HG03520 (cell line): Measurements from ENCODE around the gene TXLNA.

Experiments
- ATAC-seq: cut with Tn5 transposase; IDR thresholded peaks from one replicate; pipeline ENCODE4 v1.9.1; 2021; ENCODE audit warnings: mild to moderate bottlenecking, moderate library complexity; ENCODE audit not compliant: unreplicated experiment

TXLNA gene

DNA sequence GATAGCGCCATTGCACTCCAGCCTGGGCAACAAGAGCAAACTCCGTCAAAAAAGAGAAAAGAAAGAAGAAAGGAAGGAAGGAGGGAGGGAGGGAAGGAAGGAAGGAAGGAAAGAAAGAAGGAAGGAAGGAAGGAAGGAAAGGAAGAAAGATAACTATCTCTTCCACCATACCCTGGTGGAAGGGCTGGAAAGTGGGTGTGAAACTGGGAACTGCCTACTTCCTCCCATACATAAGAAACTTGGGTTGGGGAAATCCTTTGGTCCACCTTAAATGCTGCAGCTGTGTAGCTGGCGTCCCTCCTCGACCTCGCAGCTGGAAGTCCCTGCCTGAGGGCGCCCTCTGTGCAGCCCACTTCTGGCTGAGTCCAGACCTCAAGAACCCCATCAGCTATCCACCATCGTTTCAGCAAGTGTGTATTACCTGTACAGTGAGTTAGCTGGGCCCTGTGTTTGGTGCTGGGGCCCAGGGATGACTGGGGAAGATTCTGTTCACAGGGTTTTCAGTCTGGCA lies 62.9 kb downstream of the TXLNA start:
- no peak for ATAC-seq

DNA sequence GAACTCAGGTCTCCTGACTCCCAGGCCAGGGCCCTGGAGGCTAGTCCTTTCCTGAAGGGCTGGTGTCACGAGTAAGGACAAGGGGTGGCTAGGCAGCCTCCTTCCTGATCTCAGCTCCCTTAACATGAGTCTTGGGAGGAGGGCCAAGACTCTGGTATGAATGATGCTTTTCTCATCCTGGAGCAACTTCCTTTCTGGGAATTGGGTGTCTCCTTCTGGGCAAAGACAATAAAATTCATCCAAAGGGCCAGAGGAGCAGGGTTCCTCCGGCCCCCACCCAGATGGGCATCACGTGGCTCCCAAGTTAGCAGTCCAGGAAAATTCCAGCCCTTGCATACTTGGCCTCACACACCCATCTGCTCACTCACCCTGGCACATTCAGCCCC lies 67.4 kb downstream of the TXLNA start, which contains the start of gene FAM167B:
FAM167B (plus strand) TSS at position 335 of the 386 bp plus-strand sequence. CDS start 200 bp downstream, outside the sequence.
- ATAC-seq = no peak

DNA sequence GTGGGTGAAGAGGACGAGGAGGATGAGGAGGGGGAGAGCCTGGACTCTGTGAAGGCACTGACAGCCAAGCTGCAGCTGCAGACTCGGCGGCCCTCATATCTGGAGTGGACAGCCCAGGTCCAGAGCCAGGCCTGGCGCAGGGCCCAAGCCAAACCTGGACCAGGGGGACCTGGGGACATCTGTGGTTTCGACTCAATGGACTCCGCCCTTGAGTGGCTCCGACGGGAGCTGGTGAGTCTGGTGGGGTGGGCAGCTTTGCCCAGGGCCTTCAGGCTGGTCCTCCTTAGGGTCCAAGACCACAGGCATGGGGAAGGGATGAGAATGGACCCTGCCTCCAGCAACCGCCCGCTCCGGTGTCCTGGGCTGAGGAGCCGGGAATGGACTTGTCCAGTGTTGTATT lies 68.0 kb downstream of the TXLNA start:
- ATAC-seq = no peak
